Measurements from ENCODE around the gene AGFG2. TPM values are rescaled to one million over a fixed set of nuclear protein-coding genes. Genes with fewer than 3 reads are reported as not detected.

The AGFG2 gene
- total RNA-seq, 1 donor from 2014 or later, result 1.2 TPM

DNA sequence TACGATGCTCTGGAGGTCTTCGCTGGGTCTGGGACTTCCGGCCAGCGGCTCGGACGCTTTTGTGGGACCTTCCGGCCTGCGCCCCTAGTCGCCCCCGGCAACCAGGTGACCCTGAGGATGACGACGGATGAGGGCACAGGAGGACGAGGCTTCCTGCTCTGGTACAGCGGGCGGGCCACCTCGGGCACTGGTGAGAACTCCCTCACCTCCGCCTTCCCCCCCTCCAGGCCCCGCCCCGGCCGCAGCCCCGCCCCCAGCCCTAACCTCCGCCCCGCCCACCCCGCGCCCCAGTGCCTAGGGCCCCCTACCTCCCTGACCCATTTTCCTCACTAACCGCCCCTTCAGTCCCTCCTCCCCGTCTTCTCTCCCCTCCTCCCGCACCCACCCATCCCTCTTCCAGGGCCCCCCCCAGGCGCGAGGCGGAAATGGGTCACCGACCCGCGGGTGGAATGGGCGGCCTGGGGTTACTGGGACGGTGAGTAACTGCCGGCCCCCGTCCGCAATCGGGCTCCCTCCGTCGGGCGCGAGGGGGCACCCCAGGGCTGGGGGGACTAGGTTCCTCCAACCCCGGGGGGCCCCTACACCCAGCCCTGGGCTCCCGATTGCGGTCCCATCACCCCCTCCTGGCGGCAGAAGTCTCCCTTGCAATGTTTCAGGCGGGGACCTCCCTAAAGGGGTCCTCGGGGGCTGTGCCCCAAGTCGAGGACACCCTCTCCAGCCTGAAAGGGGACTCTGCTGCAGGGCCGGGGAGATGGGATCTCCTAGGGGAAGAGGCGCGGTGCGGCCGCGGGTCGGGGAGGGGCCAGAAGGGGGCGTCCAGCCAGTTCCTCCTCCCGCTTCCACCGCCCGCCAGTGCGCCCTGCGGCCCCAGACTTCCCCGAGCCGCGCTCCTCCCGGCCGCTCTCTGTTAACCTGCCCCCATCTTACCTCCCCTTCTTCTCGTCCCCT, 65.3 kb downstream of the AGFG2 start:
- Mint-ChIP-seq H3K9me3 (no peaks in the 10 kb centered on the region), H3K4me3 (peak overlapping the region; percentile 85), H3K27me3 (ENCODE audit: insufficient read depth, low read depth) (peaks cover 13% of the 10 kb centered on the region), H3K27ac (no peak overlapping the region), H3K4me1 (peaks cover 38% of the 10 kb centered on the region), H3K36me3 (no peaks in the 10 kb centered on the region)
- Histone ChIP-seq H2AFZ (replicated peaks) (peak overlapping the region; percentile 83), H3K4me2 (peak overlapping the region; percentile 90), H3K27me3 (peaks cover 30% of the 10 kb centered on the region), H3K79me2 (ENCODE audit: low read depth) (no peaks in the 10 kb centered on the region), H3K4me3 (peak overlapping the region; percentile 63), H3K9ac (no peak overlapping the region), H3K27ac (no peak overlapping the region), H3F3A (ENCODE audit: low read depth) (peaks cover 34% of the 10 kb centered on the region), H3K36me3 (no peaks in the 10 kb centered on the region), H3K4me1 (peaks cover 32% of the 10 kb centered on the region), H4K20me1 (ENCODE audit: low read depth) (peaks cover 5% of the 10 kb centered on the region), H3K9me3 (ENCODE audit: low read depth) (no peaks in the 10 kb centered on the region)
- TF ChIP-seq EZH2 (IDR thresholded peaks at IDR 0.05), result no peak
- TF ChIP-seq, protein P1, sequence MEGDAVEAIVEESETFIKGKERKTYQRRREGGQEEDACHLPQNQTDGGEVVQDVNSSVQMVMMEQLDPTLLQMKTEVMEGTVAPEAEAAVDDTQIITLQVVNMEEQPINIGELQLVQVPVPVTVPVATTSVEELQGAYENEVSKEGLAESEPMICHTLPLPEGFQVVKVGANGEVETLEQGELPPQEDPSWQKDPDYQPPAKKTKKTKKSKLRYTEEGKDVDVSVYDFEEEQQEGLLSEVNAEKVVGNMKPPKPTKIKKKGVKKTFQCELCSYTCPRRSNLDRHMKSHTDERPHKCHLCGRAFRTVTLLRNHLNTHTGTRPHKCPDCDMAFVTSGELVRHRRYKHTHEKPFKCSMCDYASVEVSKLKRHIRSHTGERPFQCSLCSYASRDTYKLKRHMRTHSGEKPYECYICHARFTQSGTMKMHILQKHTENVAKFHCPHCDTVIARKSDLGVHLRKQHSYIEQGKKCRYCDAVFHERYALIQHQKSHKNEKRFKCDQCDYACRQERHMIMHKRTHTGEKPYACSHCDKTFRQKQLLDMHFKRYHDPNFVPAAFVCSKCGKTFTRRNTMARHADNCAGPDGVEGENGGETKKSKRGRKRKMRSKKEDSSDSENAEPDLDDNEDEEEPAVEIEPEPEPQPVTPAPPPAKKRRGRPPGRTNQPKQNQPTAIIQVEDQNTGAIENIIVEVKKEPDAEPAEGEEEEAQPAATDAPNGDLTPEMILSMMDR (IDR thresholded peaks at IDR 0.05), result peak; percentile 62
- peak; percentile 90 for DNase-seq (ENCODE audit: low spot score)

DNA sequence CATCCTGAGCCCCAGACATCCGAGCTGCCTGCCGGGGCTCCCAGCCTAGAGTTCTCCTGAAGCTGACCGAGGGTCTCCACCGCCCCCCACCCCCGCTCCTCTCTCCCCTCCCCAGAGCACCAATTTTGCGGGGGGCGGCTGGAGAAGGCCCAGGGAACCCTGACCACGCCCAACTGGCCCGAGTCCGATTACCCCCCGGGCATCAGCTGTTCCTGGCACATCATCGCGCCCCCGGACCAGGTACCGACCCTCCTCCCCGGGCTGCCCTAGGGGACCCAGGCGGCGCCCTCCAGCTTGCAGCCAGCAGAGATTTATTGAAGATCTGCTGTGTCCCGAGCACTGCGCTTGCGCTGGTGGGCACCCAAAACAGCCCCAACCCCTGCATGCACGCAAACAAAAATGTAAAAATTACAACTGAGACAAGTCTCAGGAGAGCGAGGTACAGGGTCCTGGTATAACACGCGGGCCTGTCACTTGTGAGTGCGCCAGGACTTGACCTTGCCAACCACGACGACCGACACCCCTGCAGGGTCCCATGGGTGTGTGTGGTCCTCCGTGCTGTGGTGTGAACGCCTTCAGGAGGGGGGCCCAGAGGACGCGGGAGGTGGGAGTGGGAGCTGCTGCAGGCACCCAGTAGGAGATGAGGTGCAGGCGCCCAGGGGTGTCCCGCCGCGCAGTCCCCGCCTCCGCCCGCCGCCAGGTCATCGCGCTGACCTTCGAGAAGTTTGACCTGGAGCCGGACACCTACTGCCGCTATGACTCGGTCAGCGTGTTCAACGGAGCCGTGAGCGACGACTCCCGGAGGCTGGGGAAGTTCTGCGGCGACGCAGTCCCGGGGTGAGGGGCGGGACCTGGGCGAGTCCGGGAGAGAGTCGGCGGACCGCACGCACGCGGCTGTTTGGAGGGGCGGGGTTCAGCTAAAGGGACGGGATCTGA, 66.2 kb downstream of the AGFG2 start:
- H3K4me3 Mint-ChIP-seq, result peak overlapping the region; percentile 85
- H3K4me3 ChIP-seq, result peak overlapping the region; percentile 63
- H3F3A ChIP-seq (ENCODE audit: low read depth), result peaks cover 39% of the 10 kb centered on the region
- peak; percentile 80 for DNase-seq (ENCODE audit: low spot score)
- peaks cover 13% of the 10 kb centered on the region for H3K27me3 Mint-ChIP-seq (ENCODE audit: insufficient read depth, low read depth)
- H4K20me1 ChIP-seq (ENCODE audit: low read depth), result peaks cover 5% of the 10 kb centered on the region
- H3K27me3 ChIP-seq, result peaks cover 30% of the 10 kb centered on the region
- H3K27ac ChIP-seq, result no peak overlapping the region
- no peaks in the 10 kb centered on the region for H3K9me3 Mint-ChIP-seq
- no peaks in the 10 kb centered on the region for H3K36me3 Mint-ChIP-seq
- H3K9ac ChIP-seq, result no peak overlapping the region
- H3K79me2 ChIP-seq (ENCODE audit: low read depth), result no peaks in the 10 kb centered on the region
- H3K27ac Mint-ChIP-seq, result no peak overlapping the region
- no peaks in the 10 kb centered on the region for H3K9me3 ChIP-seq (ENCODE audit: low read depth)
- no peak for TF ChIP-seq EZH2phosphoT487 (IDR thresholded peaks at IDR 0.05)
- TF ChIP-seq, protein P1 (IDR thresholded peaks at IDR 0.05), result no peak
- peak; percentile 53 for TF ChIP-seq EZH2 (IDR thresholded peaks at IDR 0.05)
- H3K4me1 Mint-ChIP-seq, result peaks cover 37% of the 10 kb centered on the region
- peaks cover 32% of the 10 kb centered on the region for H3K4me1 ChIP-seq
- no peaks in the 10 kb centered on the region for H3K36me3 ChIP-seq
- peak overlapping the region; percentile 50 for H2AFZ ChIP-seq (replicated peaks)
- peak overlapping the region; percentile 90 for H3K4me2 ChIP-seq

DNA sequence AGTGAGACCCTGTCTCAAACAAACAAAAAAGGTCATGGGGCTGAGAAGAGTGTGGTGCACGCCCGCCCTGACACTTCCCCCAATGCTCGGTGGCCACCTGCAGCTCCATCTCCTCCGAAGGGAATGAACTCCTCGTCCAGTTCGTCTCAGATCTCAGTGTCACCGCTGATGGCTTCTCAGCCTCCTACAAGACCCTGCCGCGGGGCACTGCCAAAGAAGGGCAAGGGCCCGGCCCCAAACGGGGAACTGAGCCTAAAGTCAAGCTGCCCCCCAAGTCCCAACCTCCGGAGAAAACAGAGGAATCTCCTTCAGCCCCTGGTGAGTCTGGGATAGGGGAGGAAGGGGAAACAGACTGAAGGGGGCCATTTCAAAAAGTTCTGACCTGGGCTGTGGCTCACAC, 67.3 kb downstream of the AGFG2 start:
- no peaks in the 10 kb centered on the region for H3K36me3 Mint-ChIP-seq
- Histone ChIP-seq H3K4me1 (peaks cover 32% of the 10 kb centered on the region), H3K9me3 (ENCODE audit: low read depth) (no peaks in the 10 kb centered on the region), H4K20me1 (ENCODE audit: low read depth) (peaks cover 5% of the 10 kb centered on the region), H3K36me3 (no peaks in the 10 kb centered on the region), H3K4me2 (peak overlapping the region; percentile 90), H3K9ac (no peak overlapping the region), H3K27me3 (peaks cover 30% of the 10 kb centered on the region), H3F3A (ENCODE audit: low read depth) (peaks cover 45% of the 10 kb centered on the region), H3K79me2 (ENCODE audit: low read depth) (no peaks in the 10 kb centered on the region), H3K4me3 (no peak overlapping the region), H3K27ac (no peak overlapping the region), H2AFZ (replicated peaks) (no peak overlapping the region)
- TF ChIP-seq EZH2phosphoT487 (IDR thresholded peaks at IDR 0.05) (no peak), EZH2 (IDR thresholded peaks at IDR 0.05) (no peak)
- TF ChIP-seq, protein P1 (IDR thresholded peaks at IDR 0.05), result no peak
- H3K9me3 Mint-ChIP-seq, result no peaks in the 10 kb centered on the region
- H3K4me1 Mint-ChIP-seq, result peaks cover 36% of the 10 kb centered on the region
- DNase-seq (ENCODE audit: low spot score), result no peak
- H3K4me3 Mint-ChIP-seq, result peak overlapping the region; percentile 50
- H3K27me3 Mint-ChIP-seq (ENCODE audit: insufficient read depth, low read depth), result peaks cover 13% of the 10 kb centered on the region
- no peak overlapping the region for H3K27ac Mint-ChIP-seq

Measured in neural progenitor cell (in vitro differentiated cells).